Colon (tissue), 2 donors: ENCODE results near the gene RMDN3.

ENCODE experiments used
- FAIRE-seq: peaks from 2 replicates; lab custom pipeline; 2012; peaks lifted over from hg19 to GRCh38; lab: Jason Lieb, UNC
- donor health status: control.
- donor health status: control.

RMDN3 gene

DNA sequence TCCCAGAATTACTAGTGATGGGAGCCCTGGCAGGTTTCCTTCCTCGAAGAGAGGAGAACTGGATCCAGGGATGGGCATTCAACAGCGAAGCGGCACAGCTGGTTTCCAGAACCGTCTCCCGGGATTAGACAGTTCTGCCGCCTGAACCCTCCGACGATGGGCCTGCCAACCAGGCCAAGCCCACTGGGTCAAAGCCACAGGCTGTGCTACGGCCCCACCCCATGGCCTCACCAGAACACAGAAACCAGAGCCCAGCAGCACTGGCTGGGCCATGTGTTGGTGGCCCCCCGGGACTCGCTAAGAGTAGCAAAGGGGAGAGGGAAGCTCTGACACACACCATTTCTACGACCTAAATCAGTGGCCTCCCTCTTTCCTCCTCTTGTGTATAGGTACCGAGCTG lies 17.0 kb upstream of the RMDN3 start:
- no peak for FAIRE-seq

DNA sequence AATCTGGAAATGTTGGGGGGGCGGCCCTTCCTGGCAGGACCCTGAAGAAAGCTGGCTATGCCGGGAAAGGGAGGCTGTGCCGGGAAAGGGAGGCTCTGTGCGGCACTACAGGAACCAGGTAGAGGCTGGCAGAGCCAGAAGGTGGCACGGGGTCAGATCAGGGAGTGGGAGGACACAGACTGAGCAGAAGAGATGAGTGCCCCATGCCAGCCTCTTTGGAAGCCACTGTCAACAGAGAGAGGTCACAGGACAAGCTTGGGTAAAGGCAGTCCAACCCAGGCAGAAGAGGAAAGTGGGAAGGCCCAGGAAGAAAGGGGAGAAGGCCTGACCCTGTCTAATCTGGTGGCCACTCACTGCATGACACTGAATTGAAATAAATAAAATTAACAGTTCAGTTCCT lies 16.2 kb upstream of the RMDN3 start:
- FAIRE-seq = no peak

DNA sequence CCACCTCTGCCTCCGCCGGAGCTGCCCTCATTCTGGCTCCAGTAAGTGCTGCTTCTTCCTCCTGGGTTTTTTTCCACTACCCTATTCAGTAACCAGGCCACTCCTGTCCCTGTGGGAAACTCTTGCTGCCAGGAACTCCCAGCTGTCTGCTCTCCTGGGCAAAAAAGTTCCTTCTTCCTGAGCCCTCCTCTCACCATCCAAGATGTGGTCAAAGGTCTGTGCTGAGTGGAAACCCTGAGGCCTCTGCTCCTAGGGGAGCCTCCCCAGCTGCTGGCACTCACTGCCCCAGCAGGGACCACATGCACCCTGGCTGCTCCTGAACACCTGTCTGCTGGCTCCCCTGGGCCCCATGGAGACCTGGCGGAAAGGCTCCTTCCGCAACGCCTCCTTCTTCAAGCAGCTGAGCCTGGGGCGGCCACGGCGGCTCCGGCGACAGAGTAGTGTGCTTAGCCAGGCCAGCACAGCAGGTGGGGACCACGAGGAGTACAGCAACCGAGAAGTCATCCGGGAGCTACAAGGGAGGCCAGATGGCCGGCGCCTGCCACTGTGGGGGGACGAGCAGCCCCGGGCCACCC lies 15.2 kb upstream of the RMDN3 start:
- FAIRE-seq = no peak

DNA sequence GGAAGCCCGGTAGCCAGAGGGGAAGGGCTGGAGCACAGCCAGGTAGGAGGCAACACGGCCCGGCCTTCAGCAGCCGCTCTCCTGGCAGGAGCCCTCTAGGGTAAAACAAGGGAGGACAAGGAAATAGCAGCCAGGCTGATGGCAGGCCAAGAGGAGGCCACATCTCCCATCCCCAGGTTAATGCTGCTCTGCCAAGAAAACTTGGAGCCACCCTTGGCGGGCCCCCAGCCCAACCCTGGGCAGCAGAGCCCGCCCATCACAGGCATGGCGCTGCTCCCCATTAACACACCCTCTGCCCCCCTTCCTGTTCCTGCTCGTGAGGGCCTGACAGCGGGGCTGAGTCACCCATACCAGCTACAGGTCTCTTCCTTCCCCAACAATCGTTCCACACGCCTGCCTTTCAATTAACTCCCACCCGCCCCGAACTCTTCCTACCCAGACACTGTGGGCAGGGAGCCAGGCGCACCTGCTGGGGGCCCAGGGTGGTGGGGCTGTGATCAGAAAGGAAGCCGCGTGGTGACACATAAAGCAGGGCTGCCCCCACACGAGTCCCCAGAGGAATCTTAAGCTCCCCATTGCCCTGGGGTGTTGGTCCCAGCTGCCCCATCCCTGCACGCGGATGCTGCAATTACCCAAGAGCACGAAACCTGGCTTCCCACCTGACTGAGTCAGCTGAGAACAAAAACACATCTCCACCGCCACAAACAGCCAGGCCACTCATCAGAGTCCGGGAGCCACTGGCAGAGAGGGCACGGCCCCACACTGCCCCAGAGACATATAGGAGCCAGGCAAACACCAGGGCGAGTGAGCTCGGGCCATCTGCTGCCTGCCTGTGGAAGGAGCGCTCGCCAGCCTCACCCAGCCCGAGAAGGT lies 14.5 kb upstream of the RMDN3 start, which contains the start of gene C15orf62:
C15orf62 (plus strand) TSS at position 707 of the 873 bp plus-strand sequence. CDS start 516 bp downstream, outside the sequence.
- no peak for FAIRE-seq

DNA sequence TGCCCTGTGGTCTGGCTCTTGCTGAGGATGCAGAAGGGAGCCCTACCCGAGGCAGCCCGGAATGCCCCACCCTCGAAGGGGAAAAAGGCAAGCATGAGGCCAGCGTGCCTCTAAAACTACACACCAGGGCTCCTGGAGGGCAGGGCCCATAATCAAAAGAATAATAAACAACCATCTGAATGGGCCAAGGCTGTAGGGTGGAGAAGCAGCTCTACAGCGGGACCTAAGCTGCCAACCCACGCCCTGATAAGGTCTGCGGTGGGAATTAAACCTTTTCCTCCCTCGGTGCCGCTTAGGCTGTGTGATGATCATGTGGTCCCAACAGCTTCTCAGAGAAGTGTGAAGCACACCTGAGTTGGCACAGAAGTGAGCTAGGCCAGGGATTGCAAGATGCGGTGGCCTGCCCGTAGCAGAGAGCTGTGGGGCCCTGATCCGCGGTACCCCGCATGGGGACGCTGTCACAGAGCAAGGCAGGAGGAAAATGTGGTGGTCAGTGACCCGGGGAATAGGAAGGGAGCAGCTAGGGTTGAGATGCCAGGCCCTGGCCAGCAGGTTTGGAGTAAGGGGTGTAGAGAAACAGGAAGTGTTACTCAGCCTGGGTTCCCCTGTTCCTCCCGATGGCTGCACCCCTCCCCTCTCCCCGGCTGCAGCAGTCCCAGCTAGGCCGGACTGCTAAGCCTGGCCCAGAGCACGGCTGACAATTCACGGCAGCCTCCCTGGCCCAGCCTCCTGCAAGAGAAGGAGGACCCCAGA lies 13.6 kb upstream of the RMDN3 start:
- FAIRE-seq = no peak

DNA sequence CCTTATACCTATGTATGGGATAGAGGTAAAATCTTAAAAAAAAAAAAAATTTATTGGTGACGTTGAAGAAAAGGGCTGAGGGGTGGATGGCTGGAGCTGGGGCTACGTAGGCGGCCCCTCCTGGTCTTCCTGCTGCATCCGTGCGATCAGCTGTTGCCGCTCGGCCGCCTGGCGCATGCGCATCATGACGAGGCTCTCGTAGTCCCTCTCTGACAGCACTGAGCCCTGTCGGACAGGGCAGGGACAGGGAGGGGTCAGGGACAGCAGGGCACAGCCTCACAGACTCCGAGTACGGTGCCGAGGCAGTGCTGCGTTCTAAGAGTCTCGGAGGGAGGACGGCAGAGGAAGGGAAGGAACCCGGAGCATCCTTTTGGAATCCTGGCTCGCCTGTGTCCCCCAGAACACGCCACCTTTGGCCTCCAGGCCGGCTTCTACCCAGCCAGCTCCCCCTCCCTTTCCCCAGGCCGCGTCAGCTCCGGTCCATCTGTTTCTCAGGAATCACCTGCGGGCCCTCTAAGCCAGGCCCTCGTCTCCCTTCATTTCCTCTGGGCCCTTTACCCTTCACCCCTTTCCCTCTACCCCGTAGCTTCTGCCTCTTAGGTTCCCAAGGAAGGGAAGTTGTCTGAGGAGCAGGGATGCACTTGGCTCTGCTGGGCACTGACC lies 12.9 kb upstream of the RMDN3 start:
- FAIRE-seq = no peak

DNA sequence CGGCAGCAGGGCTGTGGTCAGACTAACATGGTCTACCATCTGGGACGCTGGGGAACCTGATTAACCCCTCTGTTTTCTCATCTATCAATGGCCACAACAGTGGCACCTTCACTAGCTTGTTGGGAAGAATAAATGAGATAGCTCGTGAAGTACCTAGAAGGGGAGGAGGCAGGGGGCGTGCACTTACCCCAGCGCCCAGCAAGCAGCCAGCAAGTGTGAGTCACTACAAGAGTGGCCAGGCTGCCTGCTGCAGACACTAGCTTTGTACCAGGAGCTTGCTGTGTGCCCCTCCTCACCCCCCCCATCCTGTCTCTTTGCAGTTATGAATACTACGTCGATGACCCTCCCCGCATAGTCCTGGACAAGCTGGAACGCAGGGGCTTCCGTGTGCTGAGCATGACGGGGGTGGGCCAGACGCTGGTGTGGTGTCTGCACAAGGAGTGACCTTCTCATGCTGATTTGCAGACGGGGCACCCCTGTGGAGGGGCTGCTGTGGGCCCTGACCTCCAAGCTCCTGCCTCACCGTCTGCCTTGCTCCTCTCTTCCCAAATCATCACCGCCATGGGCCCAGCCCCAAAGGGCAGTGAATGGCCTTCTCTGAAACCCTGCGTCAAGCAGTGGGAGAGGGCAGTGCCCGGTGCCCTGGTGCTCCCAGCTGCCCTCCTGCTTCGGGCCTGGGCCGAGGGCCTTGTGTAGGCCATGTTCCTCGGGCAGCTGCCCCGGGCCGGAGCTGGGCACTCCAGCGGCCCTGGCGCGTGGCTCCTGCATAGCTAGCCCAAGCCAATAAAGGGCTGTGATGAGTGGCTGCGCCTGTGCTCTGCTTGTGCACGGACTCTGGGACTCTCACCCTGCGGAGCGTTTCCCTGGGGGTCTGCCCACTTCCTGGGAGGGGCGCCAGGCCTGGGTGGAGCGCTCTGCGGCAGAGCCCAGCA lies 12.1 kb upstream of the RMDN3 start:
- no peak for FAIRE-seq

DNA sequence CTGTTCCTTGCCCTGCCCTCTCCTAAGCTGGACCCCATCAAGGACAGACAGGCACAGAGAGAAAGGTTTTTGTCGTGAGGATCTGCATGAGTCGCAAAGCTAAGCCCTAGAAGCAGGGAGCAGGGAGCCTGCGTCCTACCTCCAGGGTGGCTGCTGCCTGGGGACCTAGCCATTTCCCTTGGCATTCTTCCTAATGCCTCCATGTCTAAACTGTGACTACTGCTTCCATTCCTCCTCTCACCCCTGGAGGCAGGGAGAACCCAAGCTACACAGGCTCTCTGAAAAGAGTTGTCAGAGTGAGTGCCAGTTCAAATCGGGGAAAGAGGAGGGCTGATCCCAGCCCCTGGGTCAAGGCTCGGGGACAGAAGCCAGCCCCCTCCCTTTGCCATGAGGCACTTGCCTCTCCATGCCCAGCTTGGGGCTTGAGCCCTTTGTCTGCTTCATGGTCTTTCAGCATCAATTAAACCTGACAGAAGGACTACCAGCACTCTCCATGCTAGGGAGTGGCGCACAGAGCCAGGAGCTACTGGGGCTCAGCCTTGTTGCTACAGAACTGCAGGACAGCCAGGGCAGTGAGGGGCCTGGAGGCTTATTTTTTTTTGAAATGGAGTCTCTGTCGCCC lies 11.3 kb upstream of the RMDN3 start:
- FAIRE-seq = no peak

DNA sequence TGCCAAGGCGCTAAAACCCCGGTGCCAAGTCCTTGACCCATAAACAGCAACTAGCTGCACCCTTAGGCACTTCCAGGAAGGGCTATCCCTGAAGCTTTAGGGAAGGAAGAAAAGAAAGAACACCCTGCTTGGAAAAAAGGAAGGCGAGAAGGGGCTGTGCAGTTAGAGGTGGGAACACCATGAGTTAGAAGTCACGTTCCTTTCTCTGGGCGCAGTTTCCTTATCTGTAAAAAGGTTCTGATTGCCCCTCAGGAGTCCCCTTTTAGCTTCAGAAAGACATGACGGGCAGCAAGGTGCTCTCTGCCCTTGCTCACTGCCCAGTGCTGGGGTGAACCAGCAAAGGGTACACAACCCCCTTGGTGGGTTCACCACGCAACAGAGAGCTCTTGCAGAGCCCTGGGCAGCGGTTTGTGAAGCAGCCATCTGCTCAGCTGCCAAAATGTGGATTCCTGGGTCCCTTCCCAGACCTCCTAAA lies 9.6 kb upstream of the RMDN3 start:
- no peak for FAIRE-seq

DNA sequence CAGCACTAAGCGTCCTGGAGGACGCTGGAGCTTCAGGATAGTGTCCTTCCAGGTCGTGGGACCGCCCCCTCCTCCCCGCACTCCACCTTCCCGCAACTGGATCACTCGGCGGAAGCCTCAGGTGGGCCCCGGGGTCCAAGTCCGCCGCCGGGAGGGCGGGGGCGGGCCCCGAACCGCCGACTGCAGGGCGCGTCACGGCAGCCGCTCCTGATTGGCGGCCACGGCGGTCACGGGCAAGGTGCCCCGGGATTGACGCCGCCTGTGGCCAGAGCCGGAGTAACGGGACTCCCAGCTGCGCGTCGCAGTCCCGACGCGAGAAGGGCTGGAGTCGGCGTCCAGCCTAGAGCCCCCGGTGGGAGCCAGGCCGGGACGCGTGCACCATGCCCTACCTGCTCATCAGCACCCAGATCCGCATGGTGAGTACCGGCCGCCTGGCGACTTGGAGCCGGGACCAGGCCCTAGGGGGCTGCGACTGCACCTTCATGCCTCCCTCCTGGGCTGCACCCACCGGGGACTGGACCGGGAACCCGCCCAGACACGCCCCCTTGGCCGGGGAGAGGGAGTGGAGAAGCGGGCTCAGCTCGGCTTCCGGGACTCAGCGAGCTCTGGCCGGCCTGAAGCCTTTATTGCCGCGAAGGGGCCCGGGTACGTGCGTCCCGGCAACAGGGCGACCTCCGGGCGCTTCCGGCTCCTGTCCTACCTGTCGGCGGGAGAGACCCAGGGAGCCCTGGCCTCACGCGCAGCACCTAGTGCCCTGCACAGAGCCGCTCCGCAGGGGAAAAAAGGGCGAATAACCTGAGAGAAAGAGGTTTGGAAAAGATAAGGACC lies 9.0 kb upstream of the RMDN3 start, which contains the start of gene GCHFR:
GCHFR (plus strand) TSS at position 268 of the 828 bp plus-strand sequence; CDS start at position 381, 113 bp downstream.
- no peak for FAIRE-seq

DNA sequence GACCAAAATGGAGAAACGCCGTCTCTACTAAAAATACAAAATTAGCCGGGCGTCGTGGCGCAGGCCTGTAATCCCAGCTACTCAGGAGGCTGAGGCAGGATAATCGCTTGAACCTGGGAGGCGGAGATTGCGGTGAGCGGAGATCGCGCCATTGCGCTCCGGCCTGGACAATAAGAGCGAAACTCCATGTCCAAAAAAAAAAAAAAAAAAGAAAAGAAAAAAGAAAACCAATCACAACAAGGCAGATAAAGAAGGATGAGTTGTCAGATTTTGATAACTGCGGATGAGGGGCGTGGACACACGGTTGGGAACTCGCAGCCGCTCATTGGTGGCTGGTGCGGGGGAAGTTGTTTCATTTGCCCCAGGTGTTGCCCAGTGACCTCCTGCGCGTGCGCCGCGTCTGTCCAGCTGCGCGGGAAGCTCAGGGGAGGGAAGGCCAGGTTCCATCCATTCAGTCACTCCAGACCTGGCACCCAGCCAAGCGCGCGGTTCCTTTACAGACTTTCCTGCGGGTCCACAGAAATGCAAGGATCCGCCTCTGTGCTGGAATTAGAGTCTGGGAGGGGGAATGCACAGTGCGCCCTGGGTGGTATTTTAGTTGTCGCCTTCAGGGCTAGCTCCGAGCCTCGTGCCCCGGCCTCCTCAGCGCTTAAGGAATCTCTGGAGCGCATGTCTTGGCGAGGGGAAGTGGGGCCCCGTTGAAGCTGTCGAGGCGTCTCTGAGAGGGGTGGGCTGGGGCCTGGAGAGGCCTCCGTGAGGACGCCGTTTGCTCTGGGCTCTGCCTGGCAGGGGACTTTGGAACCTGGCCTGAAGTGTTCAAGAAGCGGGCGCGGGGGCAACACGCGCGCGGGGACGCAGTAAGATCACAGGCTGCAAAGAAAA lies 8.1 kb upstream of the RMDN3 start:
- FAIRE-seq = no peak

DNA sequence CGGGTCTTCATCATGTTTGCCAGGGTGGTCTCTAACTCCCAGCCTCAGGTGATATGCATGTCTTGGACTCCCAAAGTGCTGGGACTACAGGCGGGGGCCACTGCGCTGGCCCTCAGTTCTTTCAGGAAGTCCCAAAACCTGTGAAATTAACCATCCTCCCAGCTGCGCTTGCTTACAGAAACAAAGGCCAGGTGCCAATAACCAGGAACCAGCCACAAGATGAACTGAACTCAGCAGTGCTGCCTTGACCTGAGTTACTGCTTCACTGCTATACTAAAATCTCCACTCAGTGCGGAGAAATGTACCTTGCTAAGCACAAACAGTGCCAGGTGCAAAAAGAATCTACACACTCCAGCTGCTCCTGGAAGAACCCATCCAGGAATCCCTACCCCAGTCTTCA lies 4.9 kb upstream of the RMDN3 start:
- no peak for FAIRE-seq

DNA sequence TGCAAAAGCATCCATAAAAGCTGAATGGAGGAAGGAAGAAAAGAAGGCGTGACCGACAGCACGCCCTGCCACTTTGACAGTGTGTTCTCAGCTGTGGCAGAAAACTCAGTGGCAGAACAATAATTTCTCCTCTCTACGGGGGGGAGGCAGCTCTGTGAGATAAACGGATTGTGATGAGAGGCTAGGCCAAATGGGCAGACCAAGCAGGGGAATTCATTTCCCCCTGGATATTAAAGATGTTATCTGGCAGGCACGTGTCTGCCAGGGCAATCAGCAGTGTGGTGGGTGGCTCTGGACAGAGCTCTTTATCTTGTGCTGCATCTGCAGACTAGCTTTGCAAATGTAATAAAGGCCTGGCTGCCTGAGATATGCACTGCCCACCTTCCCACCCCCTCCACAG lies 1.9 kb upstream of the RMDN3 start:
- no peak for FAIRE-seq

DNA sequence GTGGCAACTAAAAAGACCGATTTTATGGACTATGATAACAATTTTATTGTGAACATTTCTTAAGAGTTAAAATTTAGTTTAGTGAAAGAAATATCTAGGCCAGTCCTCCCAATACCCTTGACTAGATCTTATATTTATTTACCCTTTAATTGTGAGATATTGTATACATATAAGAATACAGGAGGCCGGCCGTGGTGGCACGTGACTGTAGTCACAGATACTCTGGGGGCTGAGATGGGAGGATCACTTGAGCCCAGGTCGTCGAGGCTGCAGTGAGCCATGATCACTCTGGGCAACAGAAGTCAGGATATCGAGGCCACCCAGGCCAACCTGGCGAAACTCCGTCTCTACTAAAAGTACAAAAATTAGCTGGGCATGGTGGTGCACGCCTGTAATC lies 756 bp upstream of the RMDN3 start:
- FAIRE-seq = no peak

DNA sequence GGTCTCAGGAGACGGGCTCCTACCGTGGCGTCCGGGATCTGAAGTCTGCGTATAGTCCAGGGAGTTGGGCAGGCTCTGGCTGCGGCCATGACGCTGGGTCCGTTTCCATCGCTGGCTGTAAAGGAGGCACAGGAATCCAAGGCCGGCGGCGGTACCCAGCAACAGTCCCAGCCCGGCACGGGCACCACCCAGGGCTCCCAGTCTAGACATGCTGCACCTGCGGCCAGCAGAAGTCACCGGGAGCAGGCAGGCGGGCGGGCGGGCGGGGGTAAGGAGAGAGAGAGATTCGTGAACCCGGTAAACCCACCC lies 526 bp downstream of the RMDN3 start:
- FAIRE-seq = no peak

DNA sequence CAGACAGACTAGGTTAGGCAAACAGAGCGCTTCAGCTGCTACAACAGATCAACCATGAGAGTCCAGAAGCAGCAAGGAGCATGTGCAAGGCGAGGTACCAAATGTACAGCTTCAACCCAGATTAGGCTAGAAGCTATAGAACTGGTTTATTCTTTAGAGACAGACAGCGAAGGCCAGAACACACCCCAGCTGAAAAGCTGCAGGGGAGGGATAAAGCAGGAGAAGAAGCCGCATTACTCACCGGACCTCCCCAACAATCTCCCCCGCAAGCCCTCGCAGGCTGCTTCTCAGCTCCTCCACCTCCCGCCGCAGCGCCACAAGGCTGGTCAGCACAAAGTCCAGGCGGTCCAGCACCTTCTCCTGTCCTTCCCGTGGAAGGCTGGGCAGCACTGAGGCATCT lies 3.3 kb downstream of the RMDN3 start:
- FAIRE-seq = no peak

DNA sequence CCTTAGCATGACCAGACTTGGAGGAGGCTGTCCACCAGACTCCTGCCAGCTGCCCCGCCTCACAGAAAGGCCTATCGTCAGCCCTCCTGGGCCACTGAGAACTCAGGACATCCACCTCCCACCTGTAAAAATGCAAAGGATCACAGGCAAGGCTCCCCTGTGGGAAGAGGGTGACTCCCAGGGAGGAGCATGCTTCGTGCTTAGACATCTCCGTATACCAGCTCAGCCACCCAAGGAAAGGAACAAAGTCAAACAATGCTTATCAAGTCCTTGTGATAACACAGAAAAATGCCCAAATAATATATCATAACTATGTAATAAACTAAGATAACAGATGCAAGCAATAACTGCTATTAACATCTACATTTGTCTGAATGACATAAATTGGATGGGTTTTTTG lies 4.2 kb downstream of the RMDN3 start:
- no peak for FAIRE-seq

DNA sequence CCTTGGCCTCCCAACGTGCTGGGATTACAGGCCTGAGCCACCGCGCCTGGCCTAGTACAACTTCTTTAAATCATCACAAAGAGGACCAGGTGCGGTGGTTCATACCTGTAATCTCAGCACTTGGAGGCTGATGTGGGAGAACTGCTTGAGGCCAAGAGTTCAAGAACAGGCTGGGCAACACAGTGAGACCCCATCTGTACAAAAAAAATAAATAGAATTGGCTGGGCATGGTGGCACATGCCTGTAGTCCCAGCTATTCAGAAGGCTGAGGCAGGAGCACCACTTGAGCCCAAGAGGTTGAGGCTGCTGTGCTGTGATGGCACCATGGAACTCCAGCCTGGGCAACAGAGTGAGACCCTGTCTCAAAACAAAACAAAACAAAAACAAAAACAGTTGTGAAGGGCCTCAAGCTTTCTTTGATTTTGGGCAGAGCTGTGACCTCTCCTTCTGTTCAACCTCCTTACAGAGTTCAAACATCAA lies 5.9 kb downstream of the RMDN3 start:
- no peak for FAIRE-seq
